ENCODE measurements around the gene RAD17. TPM values are rescaled to one million over a fixed set of nuclear protein-coding genes. Genes with fewer than 3 reads are reported as not detected.
"Not testable (repeated sequence)": the region's sequence is repeated elsewhere in the genome, so short reads cannot be mapped to it uniquely, and the experiment has no call there.

The RAD17 gene
- total and polyA plus RNA-seq, 2 donors, result 13.8 to 44.6 TPM

- DNase-seq (ENCODE audit: extremely low spot score), result no peak
- no peaks in the 10 kb centered on the region for H3K36me3 ChIP-seq (ENCODE audit: insufficient read depth)
- H3K4me1 ChIP-seq (ENCODE audit: insufficient read depth), result no peaks in the 10 kb centered on the region
- H3K4me3 ChIP-seq (ENCODE audit: low read depth, low read length), result no peak overlapping the region
- H3K27ac ChIP-seq (ENCODE audit: low read depth), result no peak overlapping the region
- WGBS, result 93% methylated on average over 3 of the region's 3 CpGs
Measured at GRCh38 chr5:69418554-69418953, 48.9 kb downstream of the RAD17 start.

- H3K4me1 ChIP-seq (ENCODE audit: insufficient read depth), result no peaks in the 10 kb centered on the region
- no peaks in the 10 kb centered on the region for H3K36me3 ChIP-seq (ENCODE audit: insufficient read depth)
- WGBS, result 86% methylated on average over 11 of the region's 11 CpGs
- no peak overlapping the region for H3K27ac ChIP-seq (ENCODE audit: low read depth)
- H3K4me3 ChIP-seq (ENCODE audit: low read depth, low read length), result no peak overlapping the region
- no peak for DNase-seq (ENCODE audit: extremely low spot score)
Measured at GRCh38 chr5:69431424-69432303, 62.0 kb downstream of the RAD17 start.

- 84% methylated on average over 8 of the region's 8 CpGs for WGBS
- no peaks in the 10 kb centered on the region for H3K36me3 ChIP-seq (ENCODE audit: insufficient read depth)
- no peak overlapping the region for H3K4me3 ChIP-seq (ENCODE audit: low read depth, low read length)
- H3K27ac ChIP-seq (ENCODE audit: low read depth), result no peak overlapping the region
- DNase-seq (ENCODE audit: extremely low spot score), result no peak
- H3K4me1 ChIP-seq (ENCODE audit: insufficient read depth), result no peaks in the 10 kb centered on the region
Measured at GRCh38 chr5:69432412-69433206, 63.0 kb downstream of the RAD17 start.

- H3K27ac ChIP-seq (ENCODE audit: low read depth); DNase-seq (ENCODE audit: extremely low spot score); H3K4me1 ChIP-seq (ENCODE audit: insufficient read depth); H3K36me3 ChIP-seq (ENCODE audit: insufficient read depth); H3K4me3 ChIP-seq (ENCODE audit: low read depth, low read length): not testable (repeated sequence)
- WGBS, result 92% methylated on average over 5 of the region's 5 CpGs
Measured at GRCh38 chr5:69435276-69435884, 65.8 kb downstream of the RAD17 start.

GRCh38 chr5:69444127-69444754, 74.6 kb downstream of the RAD17 start:
- Histone ChIP-seq H3K27ac (ENCODE audit: low read depth) (no peak overlapping the region), H3K4me3 (ENCODE audit: low read depth, low read length) (no peak overlapping the region), H3K36me3 (ENCODE audit: insufficient read depth) (no peaks in the 10 kb centered on the region), H3K4me1 (ENCODE audit: insufficient read depth) (no peaks in the 10 kb centered on the region)
- DNase-seq (ENCODE audit: extremely low spot score), result no peak
- WGBS, result 88% methylated on average over 7 of the region's 7 CpGs

- 87% methylated on average over 8 of the region's 8 CpGs for WGBS
- DNase-seq (ENCODE audit: extremely low spot score), result no peak
- Histone ChIP-seq H3K4me1 (ENCODE audit: insufficient read depth) (no peaks in the 10 kb centered on the region), H3K4me3 (ENCODE audit: low read depth, low read length) (no peak overlapping the region), H3K27ac (ENCODE audit: low read depth) (no peak overlapping the region), H3K36me3 (ENCODE audit: insufficient read depth) (peaks cover 2% of the 10 kb centered on the region)
Measured at GRCh38 chr5:69449511-69449910, 79.9 kb downstream of the RAD17 start.

- WGBS, result 95% methylated on average over 1 of the region's 1 CpG
Measured at GRCh38 chr5:69450116-69450515, 80.5 kb downstream of the RAD17 start.

GRCh38 chr5:69450527-69450926, 80.9 kb downstream of the RAD17 start:
- H3K4me3 ChIP-seq (ENCODE audit: low read depth, low read length); H3K4me1 ChIP-seq (ENCODE audit: insufficient read depth); H3K27ac ChIP-seq (ENCODE audit: low read depth); DNase-seq (ENCODE audit: extremely low spot score); H3K36me3 ChIP-seq (ENCODE audit: insufficient read depth): not testable (repeated sequence)
- WGBS, result 94% methylated on average over 8 of the region's 8 CpGs

More at GRCh38 chr5:69450116-69450515, 80.5 kb downstream of the RAD17 start:
- Histone ChIP-seq H3K27ac (ENCODE audit: low read depth) (no peak overlapping the region), H3K4me3 (ENCODE audit: low read depth, low read length) (no peak overlapping the region), H3K4me1 (ENCODE audit: insufficient read depth) (no peaks in the 10 kb centered on the region), H3K36me3 (ENCODE audit: insufficient read depth) (peaks cover 2% of the 10 kb centered on the region)
- no peak for DNase-seq (ENCODE audit: extremely low spot score)

- WGBS, result 43% methylated on average over 4 of the region's 4 CpGs
- no peaks in the 10 kb centered on the region for H3K4me1 ChIP-seq (ENCODE audit: insufficient read depth)
- H3K4me3 ChIP-seq (ENCODE audit: low read depth, low read length), result no peak overlapping the region
- H3K36me3 ChIP-seq (ENCODE audit: insufficient read depth), result peaks cover 2% of the 10 kb centered on the region
- H3K27ac ChIP-seq (ENCODE audit: low read depth), result no peak overlapping the region
- no peak for DNase-seq (ENCODE audit: extremely low spot score)
Measured at GRCh38 chr5:69451941-69452647, 82.5 kb downstream of the RAD17 start.

- WGBS, result 91% methylated on average over 3 of the region's 3 CpGs
- H3K4me3 ChIP-seq (ENCODE audit: low read depth, low read length); H3K36me3 ChIP-seq (ENCODE audit: insufficient read depth); H3K27ac ChIP-seq (ENCODE audit: low read depth); H3K4me1 ChIP-seq (ENCODE audit: insufficient read depth); DNase-seq (ENCODE audit: extremely low spot score): not testable (repeated sequence)
Measured at GRCh38 chr5:69453487-69453886, 83.9 kb downstream of the RAD17 start.

- 61% methylated on average over 8 of the region's 8 CpGs for WGBS
- no peaks in the 10 kb centered on the region for H3K4me1 ChIP-seq (ENCODE audit: insufficient read depth)
Measured at GRCh38 chr5:69454460-69455249, 85.0 kb downstream of the RAD17 start.

GRCh38 chr5:69455428-69455988, 85.9 kb downstream of the RAD17 start:
- 89% methylated on average over 7 of the region's 7 CpGs for WGBS
- H3K27ac ChIP-seq (ENCODE audit: low read depth), result not testable (repeated sequence)

More at GRCh38 chr5:69454460-69455249, 85.0 kb downstream of the RAD17 start:
- H3K27ac ChIP-seq (ENCODE audit: low read depth), result no peak overlapping the region
- DNase-seq (ENCODE audit: extremely low spot score), result no peak
- peaks cover 2% of the 10 kb centered on the region for H3K36me3 ChIP-seq (ENCODE audit: insufficient read depth)
- no peak overlapping the region for H3K4me3 ChIP-seq (ENCODE audit: low read depth, low read length)

More at GRCh38 chr5:69455428-69455988, 85.9 kb downstream of the RAD17 start:
- DNase-seq (ENCODE audit: extremely low spot score); H3K36me3 ChIP-seq (ENCODE audit: insufficient read depth); H3K4me1 ChIP-seq (ENCODE audit: insufficient read depth); H3K4me3 ChIP-seq (ENCODE audit: low read depth, low read length): not testable (repeated sequence)
